GM12878 (cell line): ENCODE measurements around the gene LAD1. TPM values are rescaled to one million over a fixed set of nuclear protein-coding genes. Genes with fewer than 3 reads are reported as not detected.

Experiments
- ATAC-seq: fragments of 200-7000 bp; cut with Tn5 transposase; 3 replicates; pipeline ENCODE4 v1.9.1; 2020; ENCODE audit warnings: mild to moderate bottlenecking, moderate library complexity
- BruUV-seq: library from RNA; stranded (reverse); fragments of 400-500 nt; replicated peaks from 2 replicates; lab custom pipeline; 2021; lab: Mats Ljungman, UMichigan
- CTCF ChIA-PET: fragments of 300-600 bp; sonication (Branson Sonifier 250); formaldehyde crosslinking; extraction: SDS; loops from one replicate; lab custom pipeline; 2021; ENCODE audit warnings: inconsistent platforms; lab: Yijun Ruan, JAX
- POLR2A ChIA-PET: fragments of 350-600 bp; formaldehyde crosslinking; extraction: SDS; loops from one replicate; lab custom pipeline; 2021; ENCODE audit warnings: inconsistent platforms; lab: Charles Lee
- RAD21 ChIA-PET: fragments of 300-600 bp; sonication (Branson Sonifier 250); formaldehyde crosslinking; loops from one replicate; lab custom pipeline; 2023; ENCODE audit warnings: antibody characterized with exemption; ENCODE audit not compliant: unreplicated experiment; lab: Charles Lee
- SMC1A ChIA-PET: fragments of 300-600 bp; sonication (Branson Sonifier 250); formaldehyde crosslinking; loops from one replicate; lab custom pipeline; 2023; ENCODE audit not compliant: unreplicated experiment, uncharacterized antibody; lab: Charles Lee
- DNase-seq: peaks from one replicate; pipeline ENCODE4 v3.0.0-alpha.2; 2011; ENCODE audit warnings: low read depth, low spot score
- FAIRE-seq: peaks from 3 replicates; lab custom pipeline; 2011; peaks lifted over from hg19 to GRCh38; lab: Jason Lieb, UNC
- H2AFZ ChIP-seq: 2 replicates; pipeline ENCODE4 v1.6.0; 2011; ENCODE audit warnings: low read depth, low read length, control low read depth; ENCODE audit not compliant: control insufficient read depth
- H3K27ac ChIP-seq: 2 replicates; pipeline ENCODE4 v1.5.1; 2011; ENCODE audit warnings: control low read depth; ENCODE audit not compliant: control insufficient read depth, insufficient read depth
- H3K27me3 ChIP-seq, 2 experiments: replicated peaks in 1 of 2; 2 replicates each; pipeline versions ENCODE4 v1.6.0 to v1.6.1; 2011; ENCODE audit warnings: low read length in 1 of 2; ENCODE audit not compliant: control insufficient read depth in 2 of 2, insufficient read depth in 2 of 2
- H3K36me3 ChIP-seq, 2 experiments: 2 replicates each; pipeline ENCODE4 v1.5.1; 2011; ENCODE audit warnings: low read length in 1 of 2; ENCODE audit not compliant: control insufficient read depth in 2 of 2, insufficient read depth in 2 of 2
- H3K4me1 ChIP-seq: 2 replicates; pipeline ENCODE4 v1.6.1; 2011; ENCODE audit warnings: mild to moderate bottlenecking, low read length, moderate library complexity, mixed read lengths; ENCODE audit not compliant: control insufficient read depth, insufficient read depth
- H3K4me2 ChIP-seq: 2 replicates; pipeline ENCODE4 v1.6.0; 2011; ENCODE audit warnings: control low read depth; ENCODE audit not compliant: control insufficient read depth, insufficient read depth
- H3K4me3 ChIP-seq: fragments of 200-600 bp; sonication (generic); 2 replicates; pipeline ENCODE4 v1.5.1; 2016
- H3K79me2 ChIP-seq: 2 replicates; pipeline ENCODE4 v1.6.0; 2011; ENCODE audit warnings: low read length; ENCODE audit not compliant: control insufficient read depth, insufficient read depth
- H3K9ac ChIP-seq: 2 replicates; pipeline ENCODE4 v1.8.0; 2011; ENCODE audit warnings: low read length, control low read depth, mixed read lengths; ENCODE audit not compliant: control insufficient read depth, insufficient read depth
- H3K9me3 ChIP-seq: replicated peaks from 3 replicates; pipeline ENCODE4 v1.5.1; 2011; ENCODE audit warnings: mild to moderate bottlenecking, low read length; ENCODE audit not compliant: control insufficient read depth, insufficient read depth
- H4K20me1 ChIP-seq: 2 replicates; pipeline ENCODE4 v1.6.0; 2011; ENCODE audit not compliant: control insufficient read depth, insufficient read depth
- BRCA1 ChIP-seq: IDR thresholded peaks from 2 replicates; pipeline ENCODE4 v1.6.1; 2011; ENCODE audit warnings: low read depth, low read length, improper control_type of control experiment
- ESRRA ChIP-seq: IDR thresholded peaks from 2 replicates; pipeline ENCODE4 v1.6.1; 2012; ENCODE audit warnings: mild to moderate bottlenecking, low read length, improper control_type of control experiment
- FOXM1 ChIP-seq: IDR thresholded peaks from 2 replicates; pipeline ENCODE4 v1.6.1; 2012; ENCODE audit warnings: low read depth, mild to moderate bottlenecking, inconsistent platforms, low read length, moderate library complexity
- KAT2A ChIP-seq: conservative IDR thresholded peaks from 2 replicates; pipeline ENCODE4 v1.6.1; 2011; ENCODE audit warnings: low read depth, low read length; ENCODE audit not compliant: control insufficient read depth
- MEF2A ChIP-seq: IDR thresholded peaks from 2 replicates; pipeline ENCODE4 v1.6.1; 2011; ENCODE audit warnings: low read depth, mild to moderate bottlenecking, low read length, moderate library complexity; ENCODE audit not compliant: insufficient read depth
- MEF2B ChIP-seq: fragments of 450-650 bp; IDR thresholded peaks from 2 replicates; pipeline ENCODE4 v1.6.1; 2018; ENCODE audit warnings: mild to moderate bottlenecking, moderate library complexity; ENCODE audit not compliant: partially characterized antibody, poor library complexity, severe bottlenecking
- MTA3 ChIP-seq: IDR thresholded peaks from 2 replicates; pipeline ENCODE4 v1.6.1; 2012; ENCODE audit warnings: low read length, inconsistent platforms, borderline replicate concordance
- MYB ChIP-seq: fragments of 150-350 bp; IDR thresholded peaks from 2 replicates; pipeline ENCODE4 v1.6.1; 2014; ENCODE audit warnings: mild to moderate bottlenecking, low read depth, low read length, borderline replicate concordance
- NFIC ChIP-seq: IDR thresholded peaks from 2 replicates; pipeline ENCODE4 v1.6.1; 2012; ENCODE audit warnings: low read depth, mild to moderate bottlenecking, inconsistent platforms, low read length, moderate library complexity
- NR2F1 ChIP-seq: fragments of 450-650 bp; conservative IDR thresholded peaks from 2 replicates; pipeline ENCODE4 v1.6.1; 2017; ENCODE audit warnings: mild to moderate bottlenecking
- PAX5 ChIP-seq: IDR thresholded peaks from 2 replicates; pipeline ENCODE4 v1.6.1; 2011; ENCODE audit warnings: low read depth, low read length, borderline replicate concordance
- RCOR1 ChIP-seq: conservative IDR thresholded peaks from 2 replicates; pipeline ENCODE4 v1.6.1; 2012; ENCODE audit warnings: low read depth, low read length, improper control_type of control experiment
- SIN3A ChIP-seq: IDR thresholded peaks from 2 replicates; pipeline ENCODE4 v1.6.1; 2012; ENCODE audit warnings: low read depth, low read length, improper control_type of control experiment
- SREBF1 ChIP-seq: IDR thresholded peaks from 2 replicates; pipeline ENCODE4 v1.6.1; 2012; ENCODE audit warnings: mild to moderate bottlenecking, low read length
- SUPT20H ChIP-seq: IDR thresholded peaks from 2 replicates; pipeline ENCODE4 v1.6.1; 2011; ENCODE audit warnings: low read depth, mild to moderate bottlenecking, low read length, moderate library complexity, borderline replicate concordance; ENCODE audit not compliant: control insufficient read depth
- TARDBP ChIP-seq: IDR thresholded peaks from 2 replicates; pipeline ENCODE4 v1.6.1; 2016; ENCODE audit warnings: borderline replicate concordance
- YY1 ChIP-seq: IDR thresholded peaks from 2 replicates; pipeline ENCODE4 v1.6.1; 2011; ENCODE audit warnings: low read depth, mild to moderate bottlenecking, low read length
- ZNF207 ChIP-seq: fragments of 450-650 bp; IDR thresholded peaks from 2 replicates; pipeline ENCODE4 v1.6.1; 2014; ENCODE audit warnings: antibody characterized with exemption, mild to moderate bottlenecking, borderline replicate concordance
- WGBS: methylation state at CpG from one replicate; pipeline ENCODE4 v1.1.6; 2016; ENCODE audit warnings: low lambda C conversion rate; ENCODE audit not compliant: insufficient replicate concordance, insufficient coverage; ENCODE audit errors: missing lambda C conversion rate; 5-methylcytosine and 5-hydroxymethylcytosine counted together
- in situ Hi-C: fragments of 300-500 bp; cut with MboI; formaldehyde crosslinking; loops from 9 replicates; pipeline ENCODE4 v1.14.3; 2018; ENCODE audit warnings: mixed read lengths
- intact Hi-C: fragments of 100-400 bp; cut with micrococcal nuclease; formaldehyde crosslinking; loops from one replicate; pipeline ENCODE4 v1.14.2; 2022; ENCODE audit not compliant: unreplicated experiment
- polyA plus RNA-seq, 11 experiments: library from polyadenylated mRNA; depleted of rRNA in 4 of 11; unstranded in 6 of 11; stranded (reverse) in 5 of 11; fragments of >200 nt; fragmentation: Nextera tagmentation in 4 of 11; fragmentation: Illumina TruSeq in 1 of 11; extraction: Ambion mirVana in 4 of 11; extraction: Trizol in 1 of 11; gene quantifications; 1 replicate in 1 of 11; 2 replicates in 10 of 11; pipeline versions ENCODE4 v1.2.1 to v1.2.3, GENCODE V29; 2011 to 2016; ENCODE audit warnings: inconsistent platforms in 2 of 11, missing spikeins in 2 of 11, low read depth in 1 of 11
- total RNA-seq, 4 experiments: library from RNA; depleted of rRNA in 3 of 4; stranded (reverse); fragments of >200 nt in 3 of 4; fragmentation: Illumina TruSeq in 1 of 4; extraction: Trizol in 1 of 4; gene quantifications; 2 replicates each; pipeline versions ENCODE4 v1.2.1 to v1.2.3, GENCODE V29; 2013 to 2021
- TF ChIP-seq, protein P1 (sequence below): fragments of 450-650 bp; IDR thresholded peaks from 2 replicates; pipeline ENCODE4 v1.6.1; 2017; ENCODE audit warnings: low read depth, mild to moderate bottlenecking, moderate library complexity
- TF ChIP-seq, protein P2 (sequence below): IDR thresholded peaks from 2 replicates; pipeline ENCODE4 v1.6.1; 2011; ENCODE audit warnings: borderline replicate concordance, low read depth, mild to moderate bottlenecking, moderate library complexity, low read length; ENCODE audit not compliant: insufficient read depth, poor library complexity, severe bottlenecking

LAD1 gene
- total and polyA plus RNA-seq, 10 of the 15 experiments (the other 5 are each of a cell fraction or from before 2014, with no cell fraction given): 0.05 to 0.48 (median 0.32) TPM; not detected in 3

DNA sequence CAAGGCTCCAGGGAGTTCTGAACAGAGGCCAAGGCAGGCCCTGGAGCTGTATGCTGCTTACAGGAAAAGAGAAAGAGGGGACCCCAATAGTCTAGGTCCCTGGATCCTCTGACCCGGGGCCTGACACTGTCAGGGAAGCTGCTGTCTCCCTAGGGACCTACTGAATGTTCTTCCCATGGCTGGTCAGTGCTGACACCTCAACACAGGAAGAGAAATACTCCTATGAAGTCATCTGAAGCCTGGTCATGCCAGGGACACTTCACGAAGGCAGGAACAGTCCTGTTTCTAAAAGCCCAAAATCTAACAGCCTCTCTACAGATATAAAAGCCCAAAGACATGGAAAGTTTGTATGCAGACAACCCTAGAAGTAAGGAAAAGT lies 1.7 kb upstream of the LAD1 start:
- H3K9ac ChIP-seq: no peak overlapping the region
- H2AFZ ChIP-seq: no peak overlapping the region
- peaks cover 16% of the 10 kb centered on the region for H3K4me1 ChIP-seq
- no peaks in the 10 kb centered on the region for H3K9me3 ChIP-seq
- in situ Hi-C loops (no loop called here), intact Hi-C loops (no loop called here)
- H3K27ac ChIP-seq: no peak overlapping the region
- no peaks in the 10 kb centered on the region for H4K20me1 ChIP-seq
- H3K4me3 ChIP-seq: no peak overlapping the region
- FAIRE-seq: no peak
- ChIA-PET SMC1A (interaction anchor here (12.3 kb wide), 1 partner anchor 12 kb away, joined by 374 read pairs; no protein-coding TSS in a partner anchor), CTCF (interaction anchor here (0.6 to 14.4 kb wide), 4 partner anchors 12 to 80 kb away, joined by 3 to 623 read pairs (median 4); no protein-coding TSS in a partner anchor)
- H3K36me3 ChIP-seq: no peaks in the 10 kb centered on the region
- H3K27me3 ChIP-seq: no peaks in the 10 kb centered on the region
- no peak overlapping the region for H3K4me2 ChIP-seq
- BruUV-seq: no TSS peak
- no peaks in the 10 kb centered on the region for H3K79me2 ChIP-seq
- DNase-seq: no peak
- TF ChIP-seq, protein P1, sequence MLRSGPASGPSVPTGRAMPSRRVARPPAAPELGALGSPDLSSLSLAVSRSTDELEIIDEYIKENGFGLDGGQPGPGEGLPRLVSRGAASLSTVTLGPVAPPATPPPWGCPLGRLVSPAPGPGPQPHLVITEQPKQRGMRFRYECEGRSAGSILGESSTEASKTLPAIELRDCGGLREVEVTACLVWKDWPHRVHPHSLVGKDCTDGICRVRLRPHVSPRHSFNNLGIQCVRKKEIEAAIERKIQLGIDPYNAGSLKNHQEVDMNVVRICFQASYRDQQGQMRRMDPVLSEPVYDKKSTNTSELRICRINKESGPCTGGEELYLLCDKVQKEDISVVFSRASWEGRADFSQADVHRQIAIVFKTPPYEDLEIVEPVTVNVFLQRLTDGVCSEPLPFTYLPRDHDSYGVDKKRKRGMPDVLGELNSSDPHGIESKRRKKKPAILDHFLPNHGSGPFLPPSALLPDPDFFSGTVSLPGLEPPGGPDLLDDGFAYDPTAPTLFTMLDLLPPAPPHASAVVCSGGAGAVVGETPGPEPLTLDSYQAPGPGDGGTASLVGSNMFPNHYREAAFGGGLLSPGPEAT: no peak
- TF ChIP-seq, protein P2, sequence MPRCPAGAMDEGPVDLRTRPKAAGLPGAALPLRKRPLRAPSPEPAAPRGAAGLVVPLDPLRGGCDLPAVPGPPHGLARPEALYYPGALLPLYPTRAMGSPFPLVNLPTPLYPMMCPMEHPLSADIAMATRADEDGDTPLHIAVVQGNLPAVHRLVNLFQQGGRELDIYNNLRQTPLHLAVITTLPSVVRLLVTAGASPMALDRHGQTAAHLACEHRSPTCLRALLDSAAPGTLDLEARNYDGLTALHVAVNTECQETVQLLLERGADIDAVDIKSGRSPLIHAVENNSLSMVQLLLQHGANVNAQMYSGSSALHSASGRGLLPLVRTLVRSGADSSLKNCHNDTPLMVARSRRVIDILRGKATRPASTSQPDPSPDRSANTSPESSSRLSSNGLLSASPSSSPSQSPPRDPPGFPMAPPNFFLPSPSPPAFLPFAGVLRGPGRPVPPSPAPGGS: no peak
- no peak for TF ChIP-seq MTA3
- no peak for TF ChIP-seq ZNF207
- TF ChIP-seq NR2F1: no peak
- TF ChIP-seq FOXM1: no peak
- TF ChIP-seq SIN3A: no peak
- no peak for TF ChIP-seq SUPT20H
- no peak for TF ChIP-seq MEF2B
- no peak for TF ChIP-seq NFIC
- TF ChIP-seq TARDBP: no peak
- TF ChIP-seq BRCA1: no peak
- no peak for TF ChIP-seq SREBF1
- no peak for TF ChIP-seq ESRRA
- no peak for TF ChIP-seq KAT2A
- no peak for TF ChIP-seq YY1
- TF ChIP-seq PAX5: no peak
- TF ChIP-seq MYB: no peak
- TF ChIP-seq MEF2A: no peak
- no peak for TF ChIP-seq RCOR1
- TF ChIP-seq, all 136 proteins: peak for 0
- ChIA-PET POLR2A (interaction anchor here (11.9 kb wide), 1 partner anchor 12 kb away, joined by 228 read pairs; no protein-coding TSS in a partner anchor), RAD21 (interaction anchor here (12.1 kb wide), 1 partner anchor 13 kb away, joined by 340 read pairs; no protein-coding TSS in a partner anchor)
- no peak for ATAC-seq
- 25% methylated on average over 2 of the region's 2 CpGs for WGBS
